ENCODE measurements around the gene PDPK1.

DNA sequence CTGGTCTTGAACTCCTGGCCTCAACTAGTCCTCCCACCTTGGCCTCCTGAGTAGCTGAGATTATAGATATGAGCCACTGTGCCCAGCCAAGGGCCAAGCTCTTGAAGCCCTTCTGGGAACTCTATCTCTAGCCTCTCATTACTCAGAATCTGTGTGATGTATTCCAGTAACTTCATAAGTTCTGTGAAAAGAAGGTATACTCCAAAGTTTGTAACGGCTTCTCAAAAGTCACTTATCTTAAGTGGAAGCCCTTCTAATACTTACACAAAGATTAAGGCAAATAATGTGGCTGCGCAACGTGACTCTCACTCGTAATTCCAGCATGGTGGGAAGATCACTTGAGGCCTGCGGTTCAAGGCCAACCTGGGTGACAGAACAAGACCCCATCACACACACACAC lies 43.2 kb upstream of the PDPK1 start:
- TF ChIP-seq, protein P1, sequence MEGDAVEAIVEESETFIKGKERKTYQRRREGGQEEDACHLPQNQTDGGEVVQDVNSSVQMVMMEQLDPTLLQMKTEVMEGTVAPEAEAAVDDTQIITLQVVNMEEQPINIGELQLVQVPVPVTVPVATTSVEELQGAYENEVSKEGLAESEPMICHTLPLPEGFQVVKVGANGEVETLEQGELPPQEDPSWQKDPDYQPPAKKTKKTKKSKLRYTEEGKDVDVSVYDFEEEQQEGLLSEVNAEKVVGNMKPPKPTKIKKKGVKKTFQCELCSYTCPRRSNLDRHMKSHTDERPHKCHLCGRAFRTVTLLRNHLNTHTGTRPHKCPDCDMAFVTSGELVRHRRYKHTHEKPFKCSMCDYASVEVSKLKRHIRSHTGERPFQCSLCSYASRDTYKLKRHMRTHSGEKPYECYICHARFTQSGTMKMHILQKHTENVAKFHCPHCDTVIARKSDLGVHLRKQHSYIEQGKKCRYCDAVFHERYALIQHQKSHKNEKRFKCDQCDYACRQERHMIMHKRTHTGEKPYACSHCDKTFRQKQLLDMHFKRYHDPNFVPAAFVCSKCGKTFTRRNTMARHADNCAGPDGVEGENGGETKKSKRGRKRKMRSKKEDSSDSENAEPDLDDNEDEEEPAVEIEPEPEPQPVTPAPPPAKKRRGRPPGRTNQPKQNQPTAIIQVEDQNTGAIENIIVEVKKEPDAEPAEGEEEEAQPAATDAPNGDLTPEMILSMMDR (IDR thresholded peaks at IDR 0.05 in 4 of 5, conservative IDR thresholded peaks at IDR 0.05 in 1 of 5): no peak
- TF ChIP-seq POLR2A (IDR thresholded peaks at IDR 0.05): no peak

Data from gastrocnemius medialis (tissue), 4 donors.